ENCODE measurements around the gene LETM1.

Gene LETM1

DNA sequence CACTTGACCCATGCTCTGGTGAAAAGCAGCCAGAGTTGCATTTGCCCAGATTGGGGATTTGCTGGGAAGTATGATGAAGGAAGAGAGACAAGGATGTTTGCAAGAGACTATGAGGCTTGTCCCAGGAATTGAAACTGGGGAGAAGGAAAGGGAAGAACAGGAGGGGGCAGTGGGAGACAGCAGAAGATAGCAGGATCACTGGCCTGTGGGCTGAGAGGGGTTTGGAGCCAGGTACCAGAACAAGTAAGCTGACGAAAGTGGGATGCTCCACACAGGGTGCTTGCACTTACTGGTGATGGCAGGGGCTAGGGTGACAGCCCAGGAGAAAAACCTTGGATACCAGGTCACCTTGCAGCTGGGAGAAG is 3.4 kb upstream of the LETM1 start:
- no peak for ATAC-seq
- TF ChIP-seq PPARA (CRISPR knock-in tag; IDR thresholded peaks at IDR 0.05; ENCODE audit: borderline replicate concordance) (no peak), TSHZ2 (CRISPR knock-in tag; IDR thresholded peaks at IDR 0.05) (no peak), OSR1 (CRISPR knock-in tag; IDR thresholded peaks at IDR 0.05) (no peak), PATZ1 (CRISPR knock-in tag; IDR thresholded peaks at IDR 0.05; ENCODE audit: borderline replicate concordance) (no peak), ZFP3 (CRISPR knock-in tag; IDR thresholded peaks at IDR 0.05) (no peak), ZFP30 (CRISPR knock-in tag; IDR thresholded peaks at IDR 0.05) (no peak)

DNA sequence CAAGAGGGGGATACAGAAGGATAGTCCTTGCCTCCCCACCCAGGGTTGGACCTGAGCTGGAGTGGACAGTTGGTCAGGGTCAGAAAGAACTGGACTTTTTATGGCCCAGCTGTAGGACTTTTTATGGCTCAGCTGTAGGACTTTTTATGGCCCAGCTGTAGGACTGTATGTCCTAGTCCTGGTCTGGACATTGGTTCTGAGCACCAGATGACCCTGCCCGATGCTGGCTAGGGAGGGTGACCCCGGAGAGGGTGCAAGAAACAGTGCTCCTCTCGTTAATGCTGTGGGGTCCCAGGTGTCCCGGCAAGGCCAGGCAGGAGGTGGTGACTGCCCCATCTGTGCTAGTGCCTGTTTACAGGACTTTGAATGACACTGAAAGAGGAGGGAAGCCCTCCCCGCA is 2.0 kb upstream of the LETM1 start:
- ATAC-seq: no peak
- TF ChIP-seq PATZ1 (CRISPR knock-in tag; IDR thresholded peaks at IDR 0.05; ENCODE audit: borderline replicate concordance): no peak
- TF ChIP-seq TSHZ2 (CRISPR knock-in tag; IDR thresholded peaks at IDR 0.05): no peak
- TF ChIP-seq TOX (CRISPR knock-in tag; IDR thresholded peaks at IDR 0.05; ENCODE audit: borderline replicate concordance): no peak
- TF ChIP-seq GLIS3 (CRISPR knock-in tag; IDR thresholded peaks at IDR 0.05): no peak
- no peak for TF ChIP-seq BACH2 (CRISPR knock-in tag; IDR thresholded peaks at IDR 0.05; ENCODE audit: borderline replicate concordance)
- no peak for TF ChIP-seq CSDC2 (CRISPR knock-in tag; IDR thresholded peaks at IDR 0.05)
- no peak for TF ChIP-seq OSR1 (CRISPR knock-in tag; IDR thresholded peaks at IDR 0.05)
- no peak for TF ChIP-seq POU6F1 (CRISPR knock-in tag; IDR thresholded peaks at IDR 0.05; ENCODE audit: borderline replicate concordance, low read depth)
- TF ChIP-seq ZFP30 (CRISPR knock-in tag; IDR thresholded peaks at IDR 0.05): no peak
- TF ChIP-seq RARB (CRISPR knock-in tag; IDR thresholded peaks at IDR 0.05): no peak
- TF ChIP-seq CREB5 (CRISPR knock-in tag; IDR thresholded peaks at IDR 0.05; ENCODE audit: low read depth): no peak
- no peak for TF ChIP-seq TCF4 (CRISPR knock-in tag; IDR thresholded peaks at IDR 0.05; ENCODE audit: borderline replicate concordance)
- TF ChIP-seq ESRRG (CRISPR knock-in tag; IDR thresholded peaks at IDR 0.05): no peak
- no peak for TF ChIP-seq ZNF8 (CRISPR knock-in tag; IDR thresholded peaks at IDR 0.05)
- no peak for TF ChIP-seq ZNF565 (CRISPR knock-in tag; conservative IDR thresholded peaks at IDR 0.05; ENCODE audit: low read depth)
- TF ChIP-seq ZNF70 (CRISPR knock-in tag; IDR thresholded peaks at IDR 0.05): no peak
- TF ChIP-seq ZFP3 (CRISPR knock-in tag; IDR thresholded peaks at IDR 0.05): no peak

Measured in SK-N-SH treated with all-trans-retinoic acid at 6 μM for 48 hours (cell line).